HG03558 (cell line): ENCODE measurements around the gene GJC2.

Experiments used
- ATAC-seq: cut with Tn5 transposase; IDR thresholded peaks from one replicate; pipeline ENCODE4 v1.9.1; 2021; ENCODE audit warnings: moderate number of reproducible peaks; ENCODE audit not compliant: unreplicated experiment; ENCODE audit errors: extremely low read depth

GJC2 gene

GRCh38 chr1:228112167-228112566 lies 37.6 kb upstream of the GJC2 start:
- no peak for ATAC-seq

GRCh38 chr1:228112617-228113016 lies 37.1 kb upstream of the GJC2 start:
- no peak for ATAC-seq

GRCh38 chr1:228114827-228115226 lies 34.9 kb upstream of the GJC2 start:
- ATAC-seq: no peak

GRCh38 chr1:228117335-228117734 lies 32.4 kb upstream of the GJC2 start:
- no peak for ATAC-seq

GRCh38 chr1:228118040-228118439 lies 31.7 kb upstream of the GJC2 start:
- ATAC-seq: no peak

- no peak for ATAC-seq
Observed at GRCh38 chr1:228120351-228120750, 29.4 kb upstream of the GJC2 start.

GRCh38 chr1:228120857-228121489 lies 28.8 kb upstream of the GJC2 start:
- no peak for ATAC-seq

- no peak for ATAC-seq
Observed at GRCh38 chr1:228122921-228123441, 26.7 kb upstream of the GJC2 start.

GRCh38 chr1:228123505-228123904 lies 26.2 kb upstream of the GJC2 start:
- ATAC-seq: no peak

GRCh38 chr1:228125185-228125584 lies 24.5 kb upstream of the GJC2 start:
- ATAC-seq: no peak

- no peak for ATAC-seq
Observed at GRCh38 chr1:228131766-228132165, 18.0 kb upstream of the GJC2 start.

- ATAC-seq: no peak
Observed at GRCh38 chr1:228134591-228134990, 15.1 kb upstream of the GJC2 start.

GRCh38 chr1:228136901-228137300 lies 12.8 kb upstream of the GJC2 start:
- ATAC-seq: no peak

- no peak for ATAC-seq
Observed at GRCh38 chr1:228139406-228139930, 10.3 kb upstream of the GJC2 start.

- peak; percentile 88 for ATAC-seq
Observed at GRCh38 chr1:228139931-228140723, 9.6 kb upstream of the GJC2 start, which contains the start of gene GUK1. GUK1 (plus strand) TSS chr1:228140279; CDS start chr1:228140303, 24 bp downstream.

GRCh38 chr1:228140724-228141225 lies 9.0 kb upstream of the GJC2 start:
- no peak for ATAC-seq

- ATAC-seq: no peak
Observed at GRCh38 chr1:228141226-228142044, 8.3 kb upstream of the GJC2 start.

- ATAC-seq: no peak
Observed at GRCh38 chr1:228142155-228142691, 7.5 kb upstream of the GJC2 start.

- ATAC-seq: no peak
Observed at GRCh38 chr1:228142701-228143136, 7.0 kb upstream of the GJC2 start.
